GM23338 (cell line): ENCODE results near the gene CCDC178. TPM values are rescaled to one million over a fixed set of nuclear protein-coding genes. Genes with fewer than 3 reads are reported as not detected.
A peak's percentile ranks its signal among the peaks of the same experiment; 100 is the strongest.

Experiments
- ATAC-seq: fragments of 200-7000 bp; cut with Tn5 transposase; 3 replicates; pipeline ENCODE4 v1.9.1; 2020
- DNase-seq: peaks from one replicate; pipeline ENCODE4 v3.0.0-alpha.2; 2015; ENCODE audit warnings: low spot score
- H2AFZ ChIP-seq: fragments of 200-600 bp; sonication (generic); 2 replicates; pipeline ENCODE4 v1.8.0; 2016; ENCODE audit warnings: antibody characterized with exemption, mild to moderate bottlenecking, moderate library complexity
- H3F3A ChIP-seq: fragments of 200-600 bp; sonication (generic); replicated peaks from 2 replicates; pipeline ENCODE4 v1.8.0; 2017; ENCODE audit warnings: antibody characterized with exemption, mixed run types, low read depth
- H3K27ac ChIP-seq: fragments of 200-600 bp; sonication (generic); 2 replicates; pipeline ENCODE4 v1.6.1; 2016; ENCODE audit warnings: low read depth
- H3K27me3 ChIP-seq: fragments of 200-600 bp; sonication (generic); 2 replicates; pipeline ENCODE4 v1.8.0; 2016; ENCODE audit warnings: mild to moderate bottlenecking, mixed run types, moderate library complexity; ENCODE audit not compliant: insufficient read depth
- H3K36me3 ChIP-seq: fragments of 200-600 bp; sonication (generic); 2 replicates; pipeline ENCODE4 v1.8.0; 2016; ENCODE audit warnings: mild to moderate bottlenecking; ENCODE audit not compliant: insufficient read depth
- H3K4me1 ChIP-seq: fragments of 200-600 bp; sonication (generic); 2 replicates; pipeline ENCODE4 v1.8.0; 2016; ENCODE audit warnings: mild to moderate bottlenecking, moderate library complexity; ENCODE audit not compliant: insufficient read depth
- H3K4me2 ChIP-seq: fragments of 200-600 bp; sonication (generic); 2 replicates; pipeline ENCODE4 v1.7.1; 2017; ENCODE audit warnings: mixed run types
- H3K4me3 ChIP-seq: fragments of 200-600 bp; sonication (generic); 2 replicates; pipeline ENCODE4 v1.6.1; 2016; ENCODE audit warnings: mixed run types
- H3K79me2 ChIP-seq: fragments of 200-600 bp; sonication (generic); replicated peaks from 2 replicates; pipeline ENCODE4 v1.8.0; 2017; ENCODE audit warnings: mild to moderate bottlenecking; ENCODE audit not compliant: insufficient read depth
- H3K9me2 ChIP-seq: fragments of 200-600 bp; sonication (generic); 2 replicates; pipeline ENCODE4 v1.8.0; 2017; ENCODE audit not compliant: insufficient read depth
- H4K20me1 ChIP-seq: fragments of 200-600 bp; sonication (generic); replicated peaks from 2 replicates; pipeline ENCODE4 v1.8.0; 2017; ENCODE audit warnings: mild to moderate bottlenecking; ENCODE audit not compliant: insufficient read depth
- H3K27ac Mint-ChIP-seq: 2 replicates; pipeline ENCODE4 v1.8.0; 2020; ENCODE audit warnings: inconsistent platforms, mild to moderate bottlenecking, moderate library complexity, mixed read lengths
- H3K27me3 Mint-ChIP-seq: 3 replicates; pipeline ENCODE4 v1.8.0; 2022; ENCODE audit warnings: low read depth, mild to moderate bottlenecking, moderate library complexity, mixed read lengths, inconsistent platforms; ENCODE audit not compliant: insufficient read depth, poor library complexity
- H3K36me3 Mint-ChIP-seq: 3 replicates; pipeline ENCODE4 v1.8.0; 2021; ENCODE audit warnings: low read depth, mild to moderate bottlenecking, inconsistent platforms, moderate library complexity, mixed read lengths
- H3K4me1 Mint-ChIP-seq: 3 replicates; pipeline ENCODE4 v1.8.0; 2020; ENCODE audit warnings: mild to moderate bottlenecking, inconsistent platforms, mixed read lengths
- H3K4me3 Mint-ChIP-seq: 3 replicates; pipeline ENCODE4 v1.8.0; 2021; ENCODE audit warnings: moderate library complexity, mild to moderate bottlenecking, inconsistent platforms, mixed read lengths
- H3K9me3 Mint-ChIP-seq: 3 replicates; pipeline ENCODE4 v1.8.0; 2020; ENCODE audit warnings: moderate library complexity, mild to moderate bottlenecking, inconsistent platforms, mixed read lengths
- CREB1 ChIP-seq: fragments of 250-450 bp; sonication (Bioruptor Pico); IDR thresholded peaks from 2 replicates; pipeline ENCODE4 v1.5.0; 2020; ENCODE audit warnings: low read depth, mild to moderate bottlenecking, moderate library complexity
- CTCF ChIP-seq, 2 experiments: fragments of 200-600 bp in 1 of 2; sonication (generic) in 1 of 2; conservative IDR thresholded peaks; 2 replicates each; pipeline versions ENCODE4 v1.5.1 to v1.6.1; 2016 to 2017; ENCODE audit warnings: antibody characterized with exemption in 2 of 2, low read depth in 2 of 2, mild to moderate bottlenecking in 2 of 2, moderate library complexity in 1 of 2
- ETS1 ChIP-seq: IDR thresholded peaks from 2 replicates; pipeline ENCODE4 v1.6.1; 2016; ENCODE audit warnings: antibody characterized with exemption
- EZH2 ChIP-seq: fragments of 200-600 bp; sonication (generic); IDR thresholded peaks from one replicate; pipeline ENCODE4 v1.8.0; 2017; ENCODE audit warnings: antibody characterized with exemption, mild to moderate bottlenecking, low read depth; ENCODE audit not compliant: unreplicated experiment
- EZH2phosphoT487 ChIP-seq: fragments of 200-600 bp; sonication (generic); IDR thresholded peaks from one replicate; pipeline ENCODE4 v1.8.1; 2018; ENCODE audit warnings: antibody characterized with exemption; ENCODE audit not compliant: unreplicated experiment
- JUNB ChIP-seq: IDR thresholded peaks from one replicate; pipeline ENCODE4 v1.6.1; 2016; ENCODE audit warnings: antibody characterized with exemption; ENCODE audit not compliant: unreplicated experiment
- NANOG ChIP-seq: IDR thresholded peaks from 2 replicates; pipeline ENCODE4 v1.6.1; 2016; ENCODE audit warnings: antibody characterized with exemption, borderline replicate concordance
- POLR2AphosphoS5 ChIP-seq: IDR thresholded peaks from 2 replicates; pipeline ENCODE4 v1.6.1; 2016; ENCODE audit warnings: antibody characterized with exemption, low read depth
- STAT1 ChIP-seq: IDR thresholded peaks from one replicate; pipeline ENCODE4 v1.6.1; 2016; ENCODE audit warnings: antibody characterized with exemption; ENCODE audit not compliant: unreplicated experiment
- ZNF114 ChIP-seq: fragments of 250-450 bp; sonication (Bioruptor Pico); IDR thresholded peaks from 2 replicates; pipeline ENCODE4 v1.5.0; 2020; ENCODE audit warnings: mild to moderate bottlenecking, moderate library complexity
- ZNF331 ChIP-seq: fragments of 250-450 bp; sonication (Bioruptor Pico); IDR thresholded peaks from 2 replicates; pipeline ENCODE4 v1.5.0; 2020; ENCODE audit warnings: low read depth, mild to moderate bottlenecking, moderate library complexity
- ZNF462 ChIP-seq: fragments of 250-450 bp; sonication (Bioruptor Pico); IDR thresholded peaks from 2 replicates; pipeline ENCODE4 v1.5.0; 2020; ENCODE audit warnings: mild to moderate bottlenecking, moderate library complexity
- polyA plus RNA-seq: library from polyadenylated mRNA; unstranded; fragments of >200 nt; fragmentation: Nextera tagmentation; extraction: Ambion mirVana; gene quantifications from 2 replicates; pipeline ENCODE4 v1.2.1, GENCODE V29; 2016
- total RNA-seq: library from RNA; depleted of rRNA; stranded (reverse); fragments of >200 nt; shearing (Covaris generic); gene quantifications from 2 replicates; pipeline ENCODE4 v1.2.3, GENCODE V29; 2014

CCDC178 gene
- total and polyA plus RNA-seq, 2 experiments from 2014 or later, result 0.17 to 0.24 TPM

- TF ChIP-seq ETS1 (no peak), CREB1 (CRISPR knock-in tag) (no peak), STAT1 (no peak), POLR2AphosphoS5 (no peak)
These were observed 528.7 kb downstream of the CCDC178 start (continued) for GRCh38 chr18:32911660-32912284.

GRCh38 chr18:32910694-32911296 lies 529.7 kb downstream of the CCDC178 start:
- H3K27me3 Mint-ChIP-seq, result no peaks in the 10 kb centered on the region
- Histone ChIP-seq H3K4me1 (peaks cover 4% of the 10 kb centered on the region), H3K9me2 (0 out of 2 replicates have a peak, but pooled peaks cover 4% of the 10 kb centered on the region), H3K27ac (no peak overlapping the region), H3K4me2 (no peak overlapping the region), H4K20me1 (no peaks in the 10 kb centered on the region), H2AFZ (no peak overlapping the region), H3K4me3 (no peak overlapping the region), H3F3A (no peaks in the 10 kb centered on the region), H3K27me3 (no peaks in the 10 kb centered on the region), H3K36me3 (no peaks in the 10 kb centered on the region), H3K79me2 (no peaks in the 10 kb centered on the region)
- H3K27ac Mint-ChIP-seq, result no peak overlapping the region
- H3K9me3 Mint-ChIP-seq, result no peaks in the 10 kb centered on the region; the same call in 2 of the 3 replicates
- ATAC-seq (peak; percentile 42; the same call in 2 of the 3 replicates), DNase-seq (peak; percentile 37)
- H3K36me3 Mint-ChIP-seq, result no peaks in the 10 kb centered on the region
- H3K4me1 Mint-ChIP-seq, result peaks cover 11% of the 10 kb centered on the region
- H3K4me3 Mint-ChIP-seq, result no peak overlapping the region
- TF ChIP-seq POLR2AphosphoS5 (no peak), ETS1 (no peak), CREB1 (CRISPR knock-in tag) (no peak), ZNF114 (no peak), ZNF462 (CRISPR knock-in tag) (no peak), EZH2phosphoT487 (no peak), EZH2 (no peak), CTCF (conservative IDR thresholded peaks at IDR 0.05; ENCODE audit: low read depth in 2 of 2) (no peak), NANOG (no peak), STAT1 (no peak), ZNF331 (CRISPR knock-in tag) (no peak), JUNB (no peak)
